RWPE1 (cell line): ENCODE measurements around the gene SUGP1.

Experiments
- CTCF ChIA-PET: fragments of 350-600 bp; sonication (Branson Sonifier 250); formaldehyde crosslinking; extraction: SDS; loops from one replicate; lab custom pipeline; 2021; lab: Yijun Ruan, JAX
- POLR2A ChIA-PET: fragments of 400-600 bp; formaldehyde crosslinking; extraction: SDS; loops from one replicate; lab custom pipeline; 2020; ENCODE audit warnings: antibody characterized with exemption; ENCODE audit not compliant: low non-redundant PET; lab: Yijun Ruan, JAX
- DNase-seq: peaks from one replicate; pipeline ENCODE4 v3.0.0; 2012; ENCODE audit warnings: low spot score
- H3K27ac ChIP-seq: fragments of 450-650 bp; 2 replicates; pipeline ENCODE4 v1.5.1; 2017
- CTCF ChIP-seq: fragments of 450-650 bp; conservative IDR thresholded peaks from 2 replicates; pipeline ENCODE4 v1.5.1; 2017; ENCODE audit warnings: low read depth, mild to moderate bottlenecking

SUGP1 gene

DNA sequence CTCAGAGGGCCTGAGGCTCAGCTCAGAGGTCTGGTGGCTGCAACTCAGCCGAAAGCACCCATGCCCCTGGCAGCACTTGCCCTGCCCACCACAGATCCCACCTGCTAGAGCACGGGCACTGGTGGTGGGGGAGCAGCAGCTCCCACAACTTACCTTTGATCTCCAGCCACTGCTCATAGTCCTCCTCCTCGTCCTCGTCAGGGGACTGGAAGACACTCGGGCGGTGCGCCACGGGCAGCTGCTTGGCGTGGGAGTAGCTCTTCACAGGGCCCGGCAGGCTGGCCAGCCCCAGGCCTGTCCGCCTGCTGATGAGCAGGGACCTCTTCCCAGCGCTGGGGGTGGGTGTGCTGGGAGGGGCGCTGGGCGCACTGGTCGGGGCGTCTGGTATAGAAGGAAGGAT lies 14.6 kb downstream of the SUGP1 start:
- DNase-seq = no peak
- POLR2A ChIA-PET = no interaction called here
- H3K27ac ChIP-seq = no peak overlapping the region
- CTCF ChIA-PET = no interaction called here
- TF ChIP-seq CTCF = no peak

- H3K27ac ChIP-seq = no peak overlapping the region
- TF ChIP-seq CTCF = no peak
- POLR2A ChIA-PET = no interaction called here
- CTCF ChIA-PET = no interaction called here
- no peak for DNase-seq
Measured at GRCh38 chr19:19305066-19305465, 15.2 kb downstream of the SUGP1 start.

- CTCF ChIA-PET = no interaction called here
- no peak for TF ChIP-seq CTCF
- POLR2A ChIA-PET = no interaction called here
- H3K27ac ChIP-seq = no peak overlapping the region
- DNase-seq = no peak
Measured at GRCh38 chr19:19304186-19304965, 15.9 kb downstream of the SUGP1 start.

GRCh38 chr19:19303411-19303810 lies 16.9 kb downstream of the SUGP1 start:
- CTCF ChIA-PET = interaction anchor here (0.6 kb wide), 1 partner anchor 35 kb away, joined by 3 read pairs; no protein-coding TSS in a partner anchor
- no peak for TF ChIP-seq CTCF
- H3K27ac ChIP-seq = no peak overlapping the region
- DNase-seq = no peak
- POLR2A ChIA-PET = no interaction called here

GRCh38 chr19:19300613-19301012 lies 19.7 kb downstream of the SUGP1 start:
- CTCF ChIA-PET = no interaction called here
- TF ChIP-seq CTCF = no peak
- no peak for DNase-seq
- 0 out of 2 replicates have a peak overlapping the region, but pooled peaks have one; percentile 0 for H3K27ac ChIP-seq
- POLR2A ChIA-PET = no interaction called here

GRCh38 chr19:19297759-19298158 lies 22.6 kb downstream of the SUGP1 start:
- ChIA-PET CTCF (no interaction called here), POLR2A (no interaction called here)
- 0 out of 2 replicates have a peak overlapping the region, but pooled peaks have one; percentile 1 for H3K27ac ChIP-seq
- DNase-seq = no peak
- no peak for TF ChIP-seq CTCF
